T47D (cell line): ENCODE data around the gene ST8SIA5.

Experiments
- DNase-seq, 2 experiments: peaks; one replicate each; pipeline versions ENCODE4 v3.0.0 to v3.0.0-alpha.2; 2011 to 2012; ENCODE audit warnings: low read depth in 1 of 2, low spot score in 1 of 2
- JUND ChIP-seq: IDR thresholded peaks from 2 replicates; pipeline ENCODE4 v1.6.1; 2012; ENCODE audit warnings: low read depth
- in situ Hi-C: cut with HindIII; loops from 2 replicates; pipeline ENCODE4 v1.10.0; 2016; ENCODE audit warnings: low sequenced_read_pairs, low pct_unique_long_range_greater_than_20kb

The ST8SIA5 gene

DNA sequence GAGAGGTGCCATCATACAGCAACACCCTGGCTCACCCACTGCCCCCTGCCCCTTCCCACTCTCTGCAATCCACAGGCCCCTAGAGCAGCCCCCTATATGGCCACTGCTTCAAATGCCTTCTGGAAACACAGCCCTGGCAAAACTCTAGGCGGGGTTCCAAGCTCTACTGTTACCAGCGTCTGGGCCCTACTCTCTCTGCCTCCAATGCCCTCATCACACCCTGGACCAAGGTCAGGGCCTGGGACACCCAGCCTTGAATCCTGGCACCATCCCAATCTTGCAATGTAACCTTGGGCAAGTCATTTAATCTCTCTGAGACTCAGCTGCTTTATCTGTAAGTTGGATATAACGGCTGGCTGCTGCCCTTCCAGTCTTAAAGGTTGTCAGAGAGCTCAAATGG, 60.6 kb downstream of the ST8SIA5 start:
- in situ Hi-C loops: no loop called here
- DNase-seq: no peak
- TF ChIP-seq JUND: no peak

DNA sequence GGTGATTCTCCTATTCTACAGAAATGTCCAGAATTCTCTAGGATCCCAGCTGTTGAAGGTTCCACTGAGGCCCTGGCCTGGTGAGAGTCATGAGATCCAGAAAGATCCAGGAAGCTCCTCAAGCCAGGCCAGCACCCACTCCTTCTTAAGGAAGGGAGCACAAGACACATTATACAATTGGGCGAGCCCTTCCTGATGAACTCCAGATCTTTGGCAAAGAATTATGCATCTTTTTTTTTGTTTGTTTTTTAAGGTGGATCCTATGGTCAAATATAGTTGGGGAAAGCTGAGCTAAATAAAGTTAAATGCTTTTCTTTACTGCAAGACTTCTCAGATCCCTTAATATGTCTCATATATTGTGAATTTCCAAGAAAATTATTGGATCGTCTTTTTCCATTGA, 62.9 kb downstream of the ST8SIA5 start:
- DNase-seq: no peak
- in situ Hi-C loops: no loop called here
- no peak for TF ChIP-seq JUND

DNA sequence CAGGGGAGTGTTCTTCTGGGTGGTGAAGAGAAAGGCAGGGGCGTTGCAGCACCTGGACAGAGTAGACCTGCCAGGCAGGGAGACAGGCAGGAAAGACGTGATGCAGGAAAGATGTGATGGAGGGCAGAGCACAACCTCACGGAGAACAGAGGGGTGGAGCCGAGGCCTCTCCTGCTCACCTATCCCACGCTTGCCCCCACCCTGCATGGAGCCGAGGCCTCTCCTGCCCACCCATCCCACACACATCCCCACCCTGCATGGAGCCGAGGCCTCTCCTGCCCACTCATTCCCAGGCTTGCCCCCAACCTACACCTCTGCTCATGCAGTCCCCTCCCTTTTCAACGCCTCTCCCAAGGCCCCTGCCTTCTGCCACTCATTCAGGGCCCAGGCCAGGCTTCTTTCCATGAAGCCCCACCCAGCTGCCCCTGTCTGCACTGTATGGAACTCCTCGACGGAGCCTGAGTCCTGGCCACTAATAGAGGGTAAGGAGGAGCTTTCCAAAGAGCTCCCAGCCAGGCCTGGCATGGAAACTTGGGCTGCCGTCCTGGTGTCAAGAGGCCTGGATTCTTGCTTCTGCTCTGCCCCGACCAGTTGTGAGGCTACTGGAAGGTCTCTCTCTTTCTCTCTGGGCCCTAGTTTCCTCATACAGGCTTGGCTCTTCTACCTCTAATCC, 67.9 kb downstream of the ST8SIA5 start:
- in situ Hi-C loops: no loop called here
- TF ChIP-seq JUND: no peak
- no peak for DNase-seq

DNA sequence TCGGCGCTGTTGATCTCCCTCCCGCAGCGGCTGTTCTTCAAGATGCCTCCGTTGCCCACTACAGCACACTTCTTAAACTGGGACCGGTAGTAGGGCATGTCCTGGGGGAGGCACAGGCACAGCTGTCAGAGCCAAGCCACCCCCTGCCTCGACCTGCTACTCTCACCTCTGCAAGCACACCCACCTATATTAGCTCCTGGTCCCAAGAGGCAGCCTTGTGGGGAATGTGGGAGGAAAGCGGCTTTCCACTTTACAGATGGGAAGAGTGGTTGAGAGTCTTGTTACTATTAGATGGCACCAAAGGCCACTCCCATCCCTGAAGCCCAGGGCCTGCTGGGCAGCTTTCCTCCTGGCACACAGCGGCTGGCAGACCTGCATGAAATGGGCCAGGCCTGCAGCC, 70.7 kb downstream of the ST8SIA5 start:
- no peak for DNase-seq

DNA sequence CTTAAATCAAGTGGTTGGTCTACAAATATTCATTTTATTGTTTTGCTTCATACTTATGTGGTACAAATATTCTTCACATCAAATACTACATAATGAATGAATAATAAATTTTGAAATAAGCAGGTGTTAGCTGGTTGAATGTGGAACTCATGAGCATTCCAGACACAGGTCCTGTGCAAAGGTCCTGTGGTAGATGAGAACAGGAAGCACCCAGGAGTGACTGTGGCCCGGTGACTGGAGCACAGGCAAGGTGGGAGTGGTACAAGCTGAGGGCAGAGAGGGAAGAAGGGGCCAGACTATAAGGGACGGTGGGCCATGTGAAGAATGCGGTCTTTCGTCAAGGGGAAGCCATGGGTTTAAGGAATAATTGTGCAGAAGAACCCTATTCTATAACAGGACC, 73.6 kb downstream of the ST8SIA5 start:
- in situ Hi-C loops: no loop called here
- no peak for TF ChIP-seq JUND
- no peak for DNase-seq

More for the DNA sequence above, 70.7 kb downstream of the ST8SIA5 start:
- in situ Hi-C loops: no loop called here
- TF ChIP-seq JUND: no peak

DNA sequence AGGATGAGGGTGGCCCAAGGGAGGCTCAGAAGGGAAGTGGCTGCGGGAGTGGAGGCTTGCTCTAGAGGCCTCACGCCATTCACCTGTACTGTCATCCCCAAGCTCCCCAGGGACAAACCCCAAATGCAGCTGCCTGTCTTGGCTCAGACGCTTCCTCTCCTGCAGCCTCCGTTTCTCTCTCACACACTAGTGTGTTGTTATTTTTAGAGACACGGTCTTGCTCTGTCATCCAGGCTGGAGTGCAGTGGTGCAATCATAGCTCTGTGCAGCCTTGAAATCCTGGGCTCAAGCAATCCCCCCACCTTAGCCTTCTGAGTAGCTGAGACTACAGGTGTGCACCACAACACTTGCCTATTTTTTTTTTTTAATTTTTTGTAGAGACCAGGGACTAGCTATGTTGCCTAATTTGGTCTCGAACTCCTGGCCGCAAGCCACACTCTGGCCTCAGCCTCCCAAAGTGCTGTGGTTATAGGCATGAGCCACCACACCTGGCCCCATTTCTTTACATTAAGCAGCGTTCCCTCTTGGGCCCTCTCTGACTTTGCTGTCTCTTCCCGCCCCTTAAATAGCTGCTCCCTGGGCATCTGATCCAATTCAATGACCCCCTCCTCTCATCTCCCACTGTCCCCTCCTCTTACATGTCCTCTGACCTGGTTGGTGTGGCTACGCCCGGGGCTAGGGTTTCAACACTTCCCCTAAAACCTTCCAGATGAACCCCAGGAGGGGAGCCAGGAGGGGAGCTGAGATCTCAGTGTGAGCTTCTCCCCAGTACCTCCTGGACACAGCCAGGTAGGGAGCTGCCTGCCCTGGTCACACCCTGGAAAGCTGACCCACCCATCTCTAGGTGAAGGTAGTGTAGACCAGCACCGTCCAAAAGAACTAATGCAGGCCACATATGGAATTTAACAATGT, 75.8 kb downstream of the ST8SIA5 start:
- DNase-seq: no peak
- TF ChIP-seq JUND: no peak
- in situ Hi-C loops: no loop called here

DNA sequence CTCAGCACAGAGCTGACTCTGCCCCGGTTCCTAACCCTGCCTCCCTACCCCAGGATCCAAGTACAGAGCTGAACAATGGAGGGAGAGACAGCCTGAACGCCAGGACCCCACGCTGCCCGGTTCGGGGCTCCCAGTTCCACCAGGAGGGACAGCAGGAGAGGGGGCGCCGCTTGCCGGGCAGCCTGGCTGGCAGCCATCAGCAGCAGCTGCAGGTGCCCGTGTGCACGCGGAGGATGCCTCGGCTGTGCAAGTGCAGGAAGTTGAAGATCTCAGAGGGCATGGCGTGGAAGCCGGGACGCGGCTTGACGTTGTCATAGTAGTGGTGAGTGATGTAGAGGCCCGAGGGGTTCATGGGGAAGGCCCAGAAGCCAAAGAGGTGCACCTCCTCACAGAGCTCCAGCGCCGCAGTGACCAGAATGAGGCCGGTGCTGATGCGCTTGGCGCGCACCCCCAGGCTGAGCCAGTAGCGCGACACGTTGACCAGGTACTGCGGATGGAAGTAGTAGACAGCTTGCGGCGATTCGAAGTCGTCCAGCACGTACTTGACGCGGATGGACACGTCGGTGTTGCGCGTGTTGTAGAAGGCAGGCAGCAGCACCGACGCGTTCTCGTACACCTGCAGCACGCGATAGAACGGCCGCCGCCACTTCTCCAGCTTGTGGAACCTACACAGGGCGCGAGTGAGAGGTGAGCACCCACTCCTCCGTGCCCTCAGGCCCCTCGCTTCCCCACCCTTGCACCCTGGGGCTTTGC, 76.8 kb downstream of the ST8SIA5 start:
- in situ Hi-C loops: no loop called here

DNA sequence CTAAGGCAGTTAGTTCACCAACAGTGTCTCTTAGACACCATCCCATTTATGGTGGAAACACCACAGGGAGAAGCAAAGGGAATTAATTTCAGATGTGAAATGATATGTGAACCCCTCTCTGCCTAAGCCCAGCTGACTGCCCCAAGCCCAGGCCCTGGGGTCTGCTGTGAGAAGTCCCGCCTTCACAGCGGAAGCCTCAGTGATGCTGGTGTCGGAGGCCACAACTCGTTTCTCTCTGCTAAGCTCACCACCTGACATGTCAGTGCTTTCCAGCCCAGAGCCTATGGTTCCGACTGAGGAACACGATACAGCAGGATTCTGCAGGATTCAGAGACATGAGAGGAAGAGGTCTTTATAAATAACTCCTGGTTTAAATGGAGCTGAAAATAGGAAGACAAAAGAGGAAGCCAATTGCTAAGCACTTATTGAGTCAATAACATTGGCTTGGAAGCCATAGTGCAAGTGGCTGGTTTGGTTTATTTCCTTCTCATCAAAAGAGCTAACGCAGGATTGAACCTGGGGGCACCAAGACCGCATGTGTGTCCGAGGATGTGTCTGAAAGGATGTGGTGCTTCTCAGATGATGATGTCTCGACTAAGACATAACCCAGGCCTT, 78.0 kb downstream of the ST8SIA5 start:
- no peak for DNase-seq
- no peak for TF ChIP-seq JUND
- in situ Hi-C loops: no loop called here

More for the DNA sequence above, 76.8 kb downstream of the ST8SIA5 start:
- TF ChIP-seq JUND: no peak
- no peak for DNase-seq

DNA sequence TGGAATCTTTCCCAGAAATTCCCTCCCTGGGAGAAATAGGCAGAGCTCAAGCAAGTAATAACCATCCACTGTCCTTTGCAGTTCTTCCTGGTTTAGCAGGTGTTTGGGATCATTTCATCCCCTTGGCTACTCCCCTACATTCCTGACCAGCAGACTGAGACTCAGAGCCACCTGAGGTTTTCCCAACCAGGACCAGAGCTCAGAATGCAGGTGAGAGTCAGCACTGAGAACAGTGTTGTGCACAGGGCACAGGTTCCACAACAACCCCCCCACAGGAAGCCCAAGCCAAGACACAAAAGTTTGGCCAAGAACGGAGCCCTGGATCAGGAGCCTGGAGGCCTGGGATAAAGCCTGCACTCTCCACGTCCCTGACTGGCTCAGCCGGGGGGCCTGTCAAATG, 78.8 kb downstream of the ST8SIA5 start:
- DNase-seq: no peak
- in situ Hi-C loops: no loop called here

DNA sequence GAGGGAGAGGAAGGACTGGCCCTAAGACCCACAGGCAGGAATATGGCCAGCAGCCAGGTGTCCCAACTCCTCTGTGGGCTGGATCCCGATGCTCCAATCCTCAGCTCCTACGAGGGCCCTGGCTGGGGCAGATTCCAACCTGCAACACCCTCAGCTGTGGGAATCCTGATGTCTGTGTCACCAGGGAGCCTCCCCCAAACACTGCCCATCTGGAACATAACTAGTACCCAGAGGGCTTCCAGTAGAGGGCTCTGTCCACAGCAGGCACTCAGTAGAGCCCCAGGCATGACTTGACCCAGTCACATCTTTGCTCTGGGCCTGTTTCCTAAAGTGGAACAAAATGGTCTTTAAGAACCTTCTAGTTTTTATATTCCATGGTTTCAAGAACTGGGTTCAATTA, 79.2 kb downstream of the ST8SIA5 start:
- DNase-seq: no peak
- in situ Hi-C loops: no loop called here
- no peak for TF ChIP-seq JUND

More for the DNA sequence above, 78.8 kb downstream of the ST8SIA5 start:
- TF ChIP-seq JUND: no peak

DNA sequence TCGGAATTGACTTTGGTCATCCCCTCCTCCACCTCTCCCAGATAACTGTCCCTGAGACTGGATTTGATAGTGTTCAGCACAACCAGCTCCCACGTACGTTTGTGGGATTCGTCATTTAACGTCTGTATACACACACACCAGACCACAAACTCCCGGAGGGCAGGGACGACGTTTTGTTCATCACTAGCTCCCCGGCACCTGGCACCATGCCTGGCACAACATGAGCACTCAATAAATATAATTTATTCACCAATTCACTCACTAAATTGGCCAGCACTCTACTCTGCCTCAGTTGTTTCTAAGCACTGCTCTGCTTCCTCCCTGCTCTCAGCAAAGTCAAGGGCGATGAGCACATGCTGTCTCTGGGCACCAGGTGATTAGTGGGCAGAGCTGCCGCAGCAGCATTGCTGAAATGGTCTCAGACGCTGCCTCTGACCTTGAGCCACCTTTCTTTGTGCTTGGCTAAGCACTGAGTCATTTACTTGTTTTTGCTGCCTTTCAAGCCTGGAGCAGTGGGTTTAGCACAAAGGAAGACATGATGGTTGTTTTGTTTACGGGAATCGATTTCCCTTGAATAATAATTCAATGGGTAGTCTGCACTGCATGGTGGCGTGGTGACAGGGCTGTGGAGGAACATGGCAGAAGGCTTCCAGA, 80.5 kb downstream of the ST8SIA5 start:
- peak in 1 of 2 experiments; percentile 18 for DNase-seq
- in situ Hi-C loops: no loop called here
- no peak for TF ChIP-seq JUND

DNA sequence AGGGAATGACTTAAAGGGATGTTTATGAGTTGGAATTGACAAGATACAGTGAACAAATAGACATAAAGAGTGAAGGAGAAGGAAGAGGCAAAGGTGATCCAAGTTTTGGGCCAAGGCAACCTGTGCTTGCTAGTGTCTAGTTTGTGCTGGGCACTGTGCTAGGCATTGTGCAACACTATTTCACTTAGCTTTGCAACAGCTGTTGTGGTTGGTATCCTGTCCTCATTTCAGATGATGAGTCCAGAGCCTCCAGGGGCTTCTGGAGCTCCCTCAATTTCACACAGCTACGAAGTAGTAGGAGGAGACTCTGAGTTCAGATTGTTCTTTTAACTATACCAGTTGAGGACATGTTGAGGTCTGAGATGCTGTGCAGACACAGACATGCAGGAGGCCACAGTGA, 81.7 kb downstream of the ST8SIA5 start:
- TF ChIP-seq JUND: no peak
- in situ Hi-C loops: no loop called here
- DNase-seq: no peak
